ENCODE results near the gene HIVEP2. TPM values are rescaled to one million over a fixed set of nuclear protein-coding genes. Genes with fewer than 3 reads are reported as not detected.

The HIVEP2 gene
- total RNA-seq, 1 donor from 2014 or later, result 11.8 TPM

GRCh38 chr6:142892254-142893021 lies 52.5 kb downstream of the HIVEP2 start:
- no peak for TF ChIP-seq CTCF (IDR thresholded peaks at IDR 0.05; ENCODE audit: unreplicated experiment)
- Mint-ChIP-seq H3K27ac (no peak overlapping the region), H3K27me3 (no peaks in the 10 kb centered on the region), H3K4me1 (ENCODE audit: low read depth) (peaks cover 12% of the 10 kb centered on the region), H3K36me3 (ENCODE audit: insufficient read depth) (peaks cover 2% of the 10 kb centered on the region), H3K4me3 (ENCODE audit: low read depth) (no peak overlapping the region), H3K9me3 (ENCODE audit: low read depth) (no peaks in the 10 kb centered on the region)
- DNase-seq (ENCODE audit: low spot score, unreplicated experiment), result no peak

GRCh38 chr6:142891454-142891853 lies 53.5 kb downstream of the HIVEP2 start:
- Mint-ChIP-seq H3K4me1 (ENCODE audit: low read depth) (peaks cover 20% of the 10 kb centered on the region), H3K27me3 (no peaks in the 10 kb centered on the region), H3K36me3 (ENCODE audit: insufficient read depth) (peaks cover 2% of the 10 kb centered on the region), H3K27ac (no peak overlapping the region), H3K9me3 (ENCODE audit: low read depth) (no peaks in the 10 kb centered on the region), H3K4me3 (ENCODE audit: low read depth) (no peak overlapping the region)
- TF ChIP-seq CTCF (IDR thresholded peaks at IDR 0.05; ENCODE audit: unreplicated experiment), result no peak
- no peak for DNase-seq (ENCODE audit: low spot score, unreplicated experiment)

GRCh38 chr6:142888456-142888855 lies 56.5 kb downstream of the HIVEP2 start:
- Mint-ChIP-seq H3K4me1 (ENCODE audit: low read depth) (peaks cover 43% of the 10 kb centered on the region), H3K4me3 (ENCODE audit: low read depth) (no peak overlapping the region), H3K27ac (no peak overlapping the region), H3K9me3 (ENCODE audit: low read depth) (no peaks in the 10 kb centered on the region), H3K27me3 (no peaks in the 10 kb centered on the region), H3K36me3 (ENCODE audit: insufficient read depth) (no peaks in the 10 kb centered on the region)
- TF ChIP-seq CTCF (IDR thresholded peaks at IDR 0.05; ENCODE audit: unreplicated experiment), result no peak
- no peak for DNase-seq (ENCODE audit: low spot score, unreplicated experiment)

- Mint-ChIP-seq H3K9me3 (ENCODE audit: low read depth) (no peaks in the 10 kb centered on the region), H3K27me3 (no peaks in the 10 kb centered on the region), H3K4me3 (ENCODE audit: low read depth) (no peak overlapping the region), H3K4me1 (ENCODE audit: low read depth) (peaks cover 40% of the 10 kb centered on the region), H3K27ac (no peak overlapping the region), H3K36me3 (ENCODE audit: insufficient read depth) (no peaks in the 10 kb centered on the region)
- no peak for DNase-seq (ENCODE audit: low spot score, unreplicated experiment)
- TF ChIP-seq CTCF (IDR thresholded peaks at IDR 0.05; ENCODE audit: unreplicated experiment), result no peak
These were observed 57.5 kb downstream of the HIVEP2 start for GRCh38 chr6:142887517-142887916.

GRCh38 chr6:142886431-142887170 lies 58.4 kb downstream of the HIVEP2 start:
- no peak for TF ChIP-seq CTCF (IDR thresholded peaks at IDR 0.05; ENCODE audit: unreplicated experiment)
- Mint-ChIP-seq H3K27ac (peak overlapping the region; percentile 27), H3K4me3 (ENCODE audit: low read depth) (no peak overlapping the region), H3K27me3 (no peaks in the 10 kb centered on the region), H3K4me1 (ENCODE audit: low read depth) (peaks cover 39% of the 10 kb centered on the region), H3K36me3 (ENCODE audit: insufficient read depth) (no peaks in the 10 kb centered on the region), H3K9me3 (ENCODE audit: low read depth) (no peaks in the 10 kb centered on the region)
- no peak for DNase-seq (ENCODE audit: low spot score, unreplicated experiment)

Data from progenitor cell of endocrine pancreas (in vitro differentiated cells).